GM12864 (cell line): ENCODE data around the gene KLHL30.

Experiments used
- DNase-seq: peaks from one replicate; pipeline ENCODE4 v3.0.0-alpha.2; 2011; ENCODE audit warnings: low read depth
- H3K4me3 ChIP-seq: 2 replicates; pipeline ENCODE4 v1.5.1; 2011; ENCODE audit warnings: mild to moderate bottlenecking, low read depth, low read length, control low read depth
- CTCF ChIP-seq: IDR thresholded peaks from 2 replicates; pipeline ENCODE4 v1.5.1; 2011; ENCODE audit warnings: low read depth, mild to moderate bottlenecking, moderate library complexity, low read length, control low read depth, inconsistent platforms; ENCODE audit errors: missing control alignments

KLHL30 gene

GRCh38 chr2:238154570-238154969, 16.1 kb downstream of the KLHL30 start:
- no peak for DNase-seq
- no peak for TF ChIP-seq CTCF
- no peak overlapping the region for H3K4me3 ChIP-seq

GRCh38 chr2:238155051-238155760, 16.7 kb downstream of the KLHL30 start:
- TF ChIP-seq CTCF: no peak
- no peak for DNase-seq
- H3K4me3 ChIP-seq: no peak overlapping the region

GRCh38 chr2:238155761-238156694, 17.6 kb downstream of the KLHL30 start:
- no peak for TF ChIP-seq CTCF
- no peak for DNase-seq
- H3K4me3 ChIP-seq: no peak overlapping the region

- H3K4me3 ChIP-seq: no peak overlapping the region
- TF ChIP-seq CTCF: no peak
- DNase-seq: no peak
Observed at GRCh38 chr2:238157506-238158017, 19.1 kb downstream of the KLHL30 start.

- H3K4me3 ChIP-seq: no peak overlapping the region
- DNase-seq: no peak
Observed at GRCh38 chr2:238158018-238158508, 19.6 kb downstream of the KLHL30 start.

More at GRCh38 chr2:238158018-238158508, 19.6 kb downstream of the KLHL30 start:
- TF ChIP-seq CTCF: no peak
